SK-N-SH (cell line): ENCODE measurements around the gene TBC1D2.

ENCODE experiments used
- CTCF ChIP-seq: fragments of 200-600 bp; sonication (generic); IDR thresholded peaks from 2 replicates; pipeline ENCODE4 v1.6.1; 2017; ENCODE audit warnings: antibody characterized with exemption, mild to moderate bottlenecking, moderate library complexity
- EZH2phosphoT487 ChIP-seq: fragments of 200-600 bp; sonication (generic); IDR thresholded peaks from 2 replicates; pipeline ENCODE4 v1.6.1; 2017; ENCODE audit warnings: low read depth, mixed run types, mild to moderate bottlenecking, antibody characterized with exemption, moderate library complexity, borderline replicate concordance
- FOXM1 ChIP-seq: IDR thresholded peaks from 2 replicates; pipeline ENCODE4 v1.4.0; 2012; ENCODE audit warnings: low read depth, mild to moderate bottlenecking
- MAX ChIP-seq: IDR thresholded peaks from 2 replicates; pipeline ENCODE4 v1.4.0; 2012; ENCODE audit warnings: low read depth
- MXI1 ChIP-seq: IDR thresholded peaks from 2 replicates; pipeline ENCODE4 v1.6.1; 2012; ENCODE audit warnings: mild to moderate bottlenecking, low read depth, low read length, improper control_type of control experiment
- POLR2AphosphoS5 ChIP-seq: IDR thresholded peaks from 2 replicates; pipeline ENCODE4 v1.6.1; 2012; ENCODE audit warnings: low read depth, low read length
- RAD21 ChIP-seq: IDR thresholded peaks from 2 replicates; pipeline ENCODE4 v1.6.1; 2012; ENCODE audit warnings: mild to moderate bottlenecking, low read length
- REST ChIP-seq: IDR thresholded peaks from 2 replicates; pipeline ENCODE4 v1.6.1; 2012; ENCODE audit warnings: mild to moderate bottlenecking, low read depth, low read length, moderate library complexity
- RFX5 ChIP-seq: IDR thresholded peaks from 2 replicates; pipeline ENCODE4 v1.6.1; 2012; ENCODE audit warnings: mild to moderate bottlenecking, improper control_type of control experiment, low read length
- SIN3A ChIP-seq: IDR thresholded peaks from 2 replicates; pipeline ENCODE4 v1.6.1; 2012; ENCODE audit warnings: low read depth, mild to moderate bottlenecking, low read length, moderate library complexity, borderline replicate concordance
- TAF1 ChIP-seq: IDR thresholded peaks from 2 replicates; pipeline ENCODE4 v1.6.1; 2012; ENCODE audit warnings: low read depth, mild to moderate bottlenecking, low read length, moderate library complexity, borderline replicate concordance
- TCF12 ChIP-seq: IDR thresholded peaks from 2 replicates; pipeline ENCODE4 v1.4.0; 2012

GRCh38 chr9:98217255-98217654 lies 38.2 kb downstream of the TBC1D2 start:
- TF ChIP-seq TAF1 (no peak), EZH2phosphoT487 (no peak), SIN3A (no peak), CTCF (no peak), FOXM1 (no peak), POLR2AphosphoS5 (no peak), TCF12 (no peak), REST (no peak), MAX (no peak), RFX5 (no peak), MXI1 (no peak), RAD21 (no peak)
